ENCODE measurements around the gene MERTK. TPM values are rescaled to one million over a fixed set of nuclear protein-coding genes. Genes with fewer than 3 reads are reported as not detected.

The MERTK gene
- total RNA-seq, 4 donors from 2014 or later, result 10.8 to 28.6 (median 11.6) TPM

DNA sequence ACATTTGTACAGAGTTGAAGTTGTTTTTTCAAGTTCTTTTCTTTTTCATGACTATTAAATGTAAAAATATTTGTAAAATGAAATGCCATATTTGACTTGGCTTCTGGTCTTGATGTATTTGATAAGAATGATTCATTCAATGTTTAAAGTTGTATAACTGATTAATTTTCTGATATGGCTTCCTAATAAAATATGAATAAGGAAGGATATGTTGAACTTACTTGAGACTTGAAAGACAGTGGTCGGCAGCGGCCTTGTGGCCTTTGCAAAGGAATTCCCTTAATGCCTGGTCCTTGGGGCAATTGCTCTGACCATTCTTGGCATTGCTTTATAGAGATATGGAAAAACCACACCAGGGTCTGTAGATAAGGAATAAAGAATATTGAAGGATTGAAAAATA lies 130.8 kb downstream of the MERTK start:
- WGBS, 2 donors (ENCODE audit: low coverage in 1 of 2), result 80 to 93% methylated on average over 2 of the region's 2 CpGs

DNA sequence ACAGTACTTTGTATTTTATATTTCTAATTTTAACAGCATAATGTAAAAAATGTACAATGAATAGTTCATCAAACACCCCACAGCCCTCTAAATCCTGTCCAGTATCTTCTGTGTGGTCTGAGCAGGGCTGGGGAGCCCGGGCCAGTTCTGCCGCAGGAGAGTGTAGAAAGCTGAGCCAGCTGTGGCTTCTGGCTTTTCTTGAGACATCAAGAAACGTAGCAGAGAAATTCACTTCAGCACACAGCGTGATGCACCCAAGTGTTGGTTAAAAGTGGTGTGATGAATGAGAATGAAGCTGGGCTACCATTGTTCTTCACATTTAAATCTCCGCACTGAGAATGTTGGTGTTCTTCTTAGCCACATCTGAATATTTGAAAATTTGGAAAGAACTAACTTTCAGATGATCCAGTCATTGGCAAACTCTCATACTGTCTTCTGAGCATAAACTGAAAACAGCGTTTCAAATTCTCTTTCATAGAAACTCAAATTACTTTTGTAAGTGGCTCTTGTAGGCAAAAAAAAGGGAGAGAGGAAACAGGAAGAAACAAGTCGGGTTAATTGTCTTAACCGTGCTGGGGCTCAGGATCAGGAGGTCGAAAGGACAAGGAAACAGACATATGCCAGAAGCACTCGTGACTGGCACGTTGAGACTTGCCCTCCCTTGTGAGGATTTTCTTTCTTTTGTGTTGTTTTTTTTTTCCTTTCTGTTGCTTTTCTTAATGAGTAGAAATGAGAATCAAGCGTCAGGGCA lies 133.2 kb downstream of the MERTK start:
- no peak for DNase-seq
- no peaks in the 10 kb centered on the region for H3K36me3 ChIP-seq
- TF ChIP-seq, protein P1, sequence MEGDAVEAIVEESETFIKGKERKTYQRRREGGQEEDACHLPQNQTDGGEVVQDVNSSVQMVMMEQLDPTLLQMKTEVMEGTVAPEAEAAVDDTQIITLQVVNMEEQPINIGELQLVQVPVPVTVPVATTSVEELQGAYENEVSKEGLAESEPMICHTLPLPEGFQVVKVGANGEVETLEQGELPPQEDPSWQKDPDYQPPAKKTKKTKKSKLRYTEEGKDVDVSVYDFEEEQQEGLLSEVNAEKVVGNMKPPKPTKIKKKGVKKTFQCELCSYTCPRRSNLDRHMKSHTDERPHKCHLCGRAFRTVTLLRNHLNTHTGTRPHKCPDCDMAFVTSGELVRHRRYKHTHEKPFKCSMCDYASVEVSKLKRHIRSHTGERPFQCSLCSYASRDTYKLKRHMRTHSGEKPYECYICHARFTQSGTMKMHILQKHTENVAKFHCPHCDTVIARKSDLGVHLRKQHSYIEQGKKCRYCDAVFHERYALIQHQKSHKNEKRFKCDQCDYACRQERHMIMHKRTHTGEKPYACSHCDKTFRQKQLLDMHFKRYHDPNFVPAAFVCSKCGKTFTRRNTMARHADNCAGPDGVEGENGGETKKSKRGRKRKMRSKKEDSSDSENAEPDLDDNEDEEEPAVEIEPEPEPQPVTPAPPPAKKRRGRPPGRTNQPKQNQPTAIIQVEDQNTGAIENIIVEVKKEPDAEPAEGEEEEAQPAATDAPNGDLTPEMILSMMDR (IDR thresholded peaks at IDR 0.05), result no peak
- TF ChIP-seq POLR2AphosphoS5 (IDR thresholded peaks at IDR 0.05) (no peak), EP300 (IDR thresholded peaks at IDR 0.05; ENCODE audit: low read depth) (no peak), POLR2A (IDR thresholded peaks at IDR 0.05) (no peak)
- peaks cover 3 to 27% (median 11%) of the 10 kb centered on the region in 4 donors for H3K4me1 ChIP-seq
- no peak overlapping the region for H3K4me3 ChIP-seq
- in situ Hi-C loops (cut with MboI; ENCODE audit: low pct_ligation_motif_present in 1 of 4, low pct_unique_long_range_greater_than_20kb in 1 of 4, low sequenced_read_pairs in 3 of 4), result loop anchor here in 2 of 4 donors (10.0 kb wide), 1 partner anchor 127 kb away; no protein-coding TSS in a partner anchor
- peak overlapping the region; percentile 20 to 56 (median 36) for H3K27ac ChIP-seq
- H3K9me3 ChIP-seq, result no peaks in the 10 kb centered on the region
- no peaks in the 10 kb centered on the region for H3K27me3 ChIP-seq
- 24 to 33% methylated on average over 12 of the region's 12 CpGs for WGBS, 2 donors (ENCODE audit: low coverage in 1 of 2)
- intact Hi-C loops (cut with DNase I; ENCODE audit: low total_unique reads), result no loop called here

More for the DNA sequence above, 130.8 kb downstream of the MERTK start:
- Histone ChIP-seq H3K9me3 (no peaks in the 10 kb centered on the region), H3K4me3 (no peak overlapping the region), H3K4me1 (peaks cover 3 to 27% (median 11%) of the 10 kb centered on the region in 4 donors), H3K36me3 (no peaks in the 10 kb centered on the region), H3K27ac (no peak overlapping the region), H3K27me3 (no peaks in the 10 kb centered on the region)
- TF ChIP-seq POLR2AphosphoS5 (IDR thresholded peaks at IDR 0.05), result no peak
- TF ChIP-seq, protein P1 (IDR thresholded peaks at IDR 0.05), result no peak
- in situ Hi-C loops (cut with MboI; ENCODE audit: low pct_ligation_motif_present in 1 of 4, low pct_unique_long_range_greater_than_20kb in 1 of 4, low sequenced_read_pairs in 3 of 4) (no loop called here), intact Hi-C loops (cut with DNase I; ENCODE audit: low total_unique reads) (no loop called here)
- no peak for DNase-seq

GRCh38 chr2:112032224-112032586 lies 133.8 kb downstream of the MERTK start:
- Histone ChIP-seq H3K27me3 (no peaks in the 10 kb centered on the region), H3K4me1 (peaks cover 3 to 27% (median 11%) of the 10 kb centered on the region in 4 donors), H3K27ac (peak overlapping the region; percentile 20 to 56 (median 36)), H3K36me3 (no peaks in the 10 kb centered on the region), H3K9me3 (no peaks in the 10 kb centered on the region), H3K4me3 (no peak overlapping the region)
- TF ChIP-seq EP300 (IDR thresholded peaks at IDR 0.05; ENCODE audit: low read depth) (no peak), POLR2A (IDR thresholded peaks at IDR 0.05) (no peak), POLR2AphosphoS5 (IDR thresholded peaks at IDR 0.05) (no peak)
- TF ChIP-seq, protein P1 (IDR thresholded peaks at IDR 0.05), result no peak
- intact Hi-C loops (cut with DNase I; ENCODE audit: low total_unique reads), result no loop called here
- DNase-seq, result no peak
- in situ Hi-C loops (cut with MboI; ENCODE audit: low pct_ligation_motif_present in 1 of 4, low pct_unique_long_range_greater_than_20kb in 1 of 4, low sequenced_read_pairs in 3 of 4), result loop anchor here in 2 of 4 donors (10.0 kb wide), 1 partner anchor 127 kb away; no protein-coding TSS in a partner anchor
- whole genome bisulfite sequencing, 2 donors (ENCODE audit: low coverage in 1 of 2), result 60 to 68% methylated on average over 3 to 4 of the region's 4 CpGs

- DNase-seq, result peak; percentile 35
- Histone ChIP-seq H3K4me1 (peaks cover 3 to 27% (median 11%) of the 10 kb centered on the region in 4 donors), H3K9me3 (no peaks in the 10 kb centered on the region), H3K4me3 (no peak overlapping the region), H3K36me3 (no peaks in the 10 kb centered on the region), H3K27ac (peak overlapping the region; percentile 20 to 56 (median 36)), H3K27me3 (no peaks in the 10 kb centered on the region)
- intact Hi-C loops (cut with DNase I; ENCODE audit: low total_unique reads), result no loop called here
- in situ Hi-C loops (cut with MboI; ENCODE audit: low pct_ligation_motif_present in 1 of 4, low pct_unique_long_range_greater_than_20kb in 1 of 4, low sequenced_read_pairs in 3 of 4), result loop anchor here in 2 of 4 donors (10.0 kb wide), 1 partner anchor 128 kb away; no protein-coding TSS in a partner anchor
- TF ChIP-seq EP300 (IDR thresholded peaks at IDR 0.05; ENCODE audit: low read depth), result no peak
- TF ChIP-seq, protein P1 (IDR thresholded peaks at IDR 0.05), result peak in 2 of 5 experiments; percentile 1 to 16
- 39 to 55% methylated on average over 3 to 4 of the region's 4 CpGs for WGBS, 2 donors (ENCODE audit: low coverage in 1 of 2)
These were observed 134.5 kb downstream of the MERTK start for GRCh38 chr2:112032689-112033465.
